ENCODE results near the gene FOXC1.

- TF ChIP-seq CTCF (IDR thresholded peaks at IDR 0.05; ENCODE audit: insufficient read depth, low read depth, low read length): no peak
- TF ChIP-seq EZH2 (IDR thresholded peaks at IDR 0.05; ENCODE audit: insufficient read depth, low read length): no peak
Measured at GRCh38 chr6:1586861-1587450, 22.8 kb upstream of the FOXC1 start.
